Endodermal cell (in vitro differentiated cells): ENCODE measurements around the gene MED12. TPM values are rescaled to one million over a fixed set of nuclear protein-coding genes. Genes with fewer than 3 reads are reported as not detected.

ENCODE experiments used
- DNase-seq: peaks from one replicate; pipeline ENCODE4 v3.0.0-alpha.2; 2017
- H3K27ac ChIP-seq: 2 replicates; pipeline ENCODE4 v1.5.1; 2013; ENCODE audit warnings: mild to moderate bottlenecking, low read depth, low read length, moderate library complexity
- H3K27me3 ChIP-seq: 2 replicates; pipeline ENCODE4 v1.6.1; 2013; ENCODE audit warnings: mild to moderate bottlenecking, low read length, moderate library complexity; ENCODE audit not compliant: insufficient read depth, control insufficient read depth, poor library complexity, severe bottlenecking
- H3K36me3 ChIP-seq: 2 replicates; pipeline ENCODE4 v1.7.0; 2013; ENCODE audit warnings: mild to moderate bottlenecking, low read length, moderate library complexity; ENCODE audit not compliant: control insufficient read depth, insufficient read depth
- H3K4me1 ChIP-seq: one replicate; pipeline ENCODE4 v1.7.0; 2013; ENCODE audit warnings: low read length; ENCODE audit not compliant: control insufficient read depth, insufficient read depth
- H3K4me3 ChIP-seq: 2 replicates; pipeline ENCODE4 v1.5.1; 2013; ENCODE audit warnings: mild to moderate bottlenecking, low read length, moderate library complexity
- H3K9ac ChIP-seq: 2 replicates; pipeline ENCODE4 v1.6.1; 2013; ENCODE audit warnings: mild to moderate bottlenecking, low read length, moderate library complexity; ENCODE audit not compliant: poor library complexity, severe bottlenecking; ENCODE audit errors: extremely low read depth
- H3K9me3 ChIP-seq: 2 replicates; pipeline ENCODE4 v1.6.1; 2013; ENCODE audit warnings: mild to moderate bottlenecking, low read length, moderate library complexity; ENCODE audit not compliant: control insufficient read depth
- H3K27ac Mint-ChIP-seq: 2 replicates; pipeline ENCODE4 v1.8.0; 2020; ENCODE audit warnings: mixed read lengths
- H3K27me3 Mint-ChIP-seq: 2 replicates; pipeline ENCODE4 v1.8.0; 2021; ENCODE audit warnings: mild to moderate bottlenecking, mixed read lengths; ENCODE audit not compliant: insufficient read depth
- H3K36me3 Mint-ChIP-seq: 2 replicates; pipeline ENCODE4 v1.8.0; 2020; ENCODE audit warnings: low read depth, mixed read lengths
- H3K4me1 Mint-ChIP-seq: 2 replicates; pipeline ENCODE4 v1.8.0; 2020; ENCODE audit warnings: mixed read lengths
- H3K4me3 Mint-ChIP-seq: 2 replicates; pipeline ENCODE4 v1.8.0; 2020; ENCODE audit warnings: mild to moderate bottlenecking, moderate library complexity, mixed read lengths
- H3K9me3 Mint-ChIP-seq: 2 replicates; pipeline ENCODE4 v1.8.0; 2020; ENCODE audit warnings: mild to moderate bottlenecking, mixed read lengths
- CTCF ChIP-seq: fragments of 200-600 bp; sonication (generic); conservative IDR thresholded peaks from 2 replicates; pipeline ENCODE4 v1.5.0; 2021; ENCODE audit warnings: antibody characterized with exemption, mild to moderate bottlenecking
- WGBS, 2 experiments: methylation state at CpG; one replicate each; pipeline versions ENCODE4 v1.1.5 to v1.1.7; 2013; ENCODE audit warnings: missing lambda C conversion rate in 2 of 2, mixed read lengths in 1 of 2; ENCODE audit not compliant: insufficient coverage in 1 of 2, insufficient read length in 1 of 2; 5-methylcytosine and 5-hydroxymethylcytosine counted together
- total RNA-seq, 2 donors: library from RNA; stranded (reverse); fragmentation: NEBNext Ultra II Directional in 1 of 2; extraction: Animal tissue kit (Norgen Biotek cat#: 25700) in 1 of 2; gene quantifications; 2 replicates in 1 of 2; 3 replicates in 1 of 2; pipeline ENCODE4 v1.2.1, GENCODE V29; 2021

Gene MED12
- total RNA-seq, 2 donors from 2014 or later, result 57.8 to 60.8 TPM

GRCh38 chrX:71098302-71098701 is 20.1 kb upstream of the MED12 start:
- H3K27ac ChIP-seq, result no peak overlapping the region
- H3K36me3 Mint-ChIP-seq, result no peaks in the 10 kb centered on the region
- peaks cover 57% of the 10 kb centered on the region for H3K9me3 Mint-ChIP-seq
- peaks cover 30% of the 10 kb centered on the region for H3K4me1 Mint-ChIP-seq
- no peak overlapping the region for H3K4me3 ChIP-seq
- no peaks in the 10 kb centered on the region for H3K27me3 ChIP-seq
- 41 to 63% methylated on average over 1 of the region's 2 CpGs for WGBS, 2 experiments
- H3K4me1 ChIP-seq, result peaks cover 4% of the 10 kb centered on the region
- peak; percentile 63 for TF ChIP-seq CTCF
- H3K4me3 Mint-ChIP-seq, result no peak overlapping the region
- H3K9ac ChIP-seq, result no peak overlapping the region
- H3K27ac Mint-ChIP-seq, result no peak overlapping the region
- no peaks in the 10 kb centered on the region for H3K36me3 ChIP-seq
- peaks cover 29% of the 10 kb centered on the region for H3K27me3 Mint-ChIP-seq
- peak; percentile 51 for DNase-seq
- H3K9me3 ChIP-seq, result no peaks in the 10 kb centered on the region

GRCh38 chrX:71098951-71099506 is 19.4 kb upstream of the MED12 start:
- no peak overlapping the region for H3K4me3 Mint-ChIP-seq
- H3K9me3 Mint-ChIP-seq, result peaks cover 53% of the 10 kb centered on the region
- H3K36me3 Mint-ChIP-seq, result no peaks in the 10 kb centered on the region
- H3K27me3 Mint-ChIP-seq, result peaks cover 26% of the 10 kb centered on the region
- Histone ChIP-seq H3K36me3 (no peaks in the 10 kb centered on the region), H3K4me3 (no peak overlapping the region), H3K27ac (no peak overlapping the region), H3K4me1 (peaks cover 7% of the 10 kb centered on the region), H3K9ac (no peak overlapping the region), H3K9me3 (no peaks in the 10 kb centered on the region), H3K27me3 (no peaks in the 10 kb centered on the region)
- 30% methylated on average over 5 of the region's 5 CpGs; no CpG with 5 or more reads in 1 of the 2 experiments for WGBS, 2 experiments
- DNase-seq, result peak; percentile 50
- TF ChIP-seq CTCF, result no peak
- H3K4me1 Mint-ChIP-seq, result peaks cover 33% of the 10 kb centered on the region
- H3K27ac Mint-ChIP-seq, result no peak overlapping the region

GRCh38 chrX:71099736-71100135 is 18.7 kb upstream of the MED12 start:
- H3K9ac ChIP-seq, result no peak overlapping the region
- DNase-seq, result peak; percentile 68
- Mint-ChIP-seq H3K36me3 (no peaks in the 10 kb centered on the region), H3K27me3 (peaks cover 21% of the 10 kb centered on the region), H3K4me3 (peak overlapping the region; percentile 40), H3K27ac (no peak overlapping the region), H3K4me1 (peaks cover 40% of the 10 kb centered on the region), H3K9me3 (peaks cover 53% of the 10 kb centered on the region)
- TF ChIP-seq CTCF, result no peak
- H3K9me3 ChIP-seq, result no peaks in the 10 kb centered on the region
- no peak overlapping the region for H3K4me3 ChIP-seq
- H3K27ac ChIP-seq, result no peak overlapping the region
- WGBS, 2 experiments, result 19% methylated on average over 4 of the region's 4 CpGs; no CpG with 5 or more reads in 1 of the 2 experiments
- peaks cover 7% of the 10 kb centered on the region for H3K4me1 ChIP-seq
- no peaks in the 10 kb centered on the region for H3K27me3 ChIP-seq
- H3K36me3 ChIP-seq, result no peaks in the 10 kb centered on the region
